OCI-LY7 (cell line): ENCODE data around the gene ITPKB. TPM values are rescaled to one million over a fixed set of nuclear protein-coding genes. Genes with fewer than 3 reads are reported as not detected.

Experiments used
- BruUV-seq: library from RNA; stranded (reverse); fragments of 400-500 nt; replicated peaks from 2 replicates; lab custom pipeline; 2021; lab: Mats Ljungman, UMichigan
- CTCF ChIA-PET: fragments of 300-600 bp; sonication (Branson Sonifier 250); formaldehyde crosslinking; loops from one replicate; lab custom pipeline; 2022; ENCODE audit warnings: antibody characterized with exemption; ENCODE audit not compliant: unreplicated experiment; lab: Charles Lee
- POLR2A ChIA-PET: fragments of 300-600 bp; sonication (Branson Sonifier 250); formaldehyde crosslinking; loops from one replicate; lab custom pipeline; 2022; ENCODE audit warnings: antibody characterized with exemption; lab: Charles Lee
- DNase-seq: peaks from one replicate; pipeline ENCODE4 v3.0.0-alpha.2; 2015; ENCODE audit warnings: low spot score
- H2AFZ ChIP-seq: fragments of 200-600 bp; sonication (generic), shearing (Covaris generic); 2 replicates; pipeline ENCODE4 v1.6.1; 2014; ENCODE audit warnings: mild to moderate bottlenecking, antibody characterized with exemption, low read length, moderate library complexity
- H3K27ac ChIP-seq: fragments of 200-600 bp; sonication (generic); 2 replicates; pipeline ENCODE4 v1.5.1; 2014; ENCODE audit warnings: mixed run types, low read depth, mild to moderate bottlenecking, moderate library complexity, low read length, inconsistent platforms; ENCODE audit not compliant: poor library complexity, severe bottlenecking
- H3K36me3 ChIP-seq: fragments of 200-600 bp; sonication (generic); 2 replicates; pipeline ENCODE4 v1.6.1; 2014; ENCODE audit warnings: mild to moderate bottlenecking, antibody characterized with exemption, low read length, moderate library complexity, mixed read lengths; ENCODE audit not compliant: insufficient read depth
- H3K4me1 ChIP-seq: fragments of 200-600 bp; sonication (generic); 2 replicates; pipeline ENCODE4 v1.5.1; 2014; ENCODE audit warnings: mild to moderate bottlenecking, low read length; ENCODE audit not compliant: insufficient read depth, poor library complexity, severe bottlenecking
- H3K4me2 ChIP-seq: fragments of 200-600 bp; sonication (generic); 2 replicates; pipeline ENCODE4 v1.6.1; 2014; ENCODE audit warnings: mild to moderate bottlenecking, low read length
- H3K4me3 ChIP-seq: fragments of 200-600 bp; sonication (generic); 2 replicates; pipeline ENCODE4 v1.5.1; 2014; ENCODE audit warnings: mild to moderate bottlenecking, low read depth, low read length; ENCODE audit not compliant: poor library complexity, severe bottlenecking
- H3K79me2 ChIP-seq: fragments of 200-600 bp; sonication (generic); 2 replicates; pipeline ENCODE4 v1.6.1; 2016; ENCODE audit warnings: low read depth, mild to moderate bottlenecking, low read length, moderate library complexity, mixed read lengths; ENCODE audit not compliant: insufficient read depth
- H3K9me2 ChIP-seq: fragments of 200-600 bp; sonication (generic); 2 replicates; pipeline ENCODE4 v1.6.1; 2016; ENCODE audit warnings: mild to moderate bottlenecking, low read length, mixed read lengths; ENCODE audit not compliant: insufficient read depth
- H3K9me3 ChIP-seq: fragments of 200-600 bp; sonication (generic); 2 replicates; pipeline ENCODE4 v1.6.1; 2014; ENCODE audit warnings: mild to moderate bottlenecking, mixed run types, low read length, mixed read lengths
- H4K20me1 ChIP-seq: fragments of 200-600 bp; sonication (generic); 2 replicates; pipeline ENCODE4 v1.6.1; 2014; ENCODE audit warnings: mild to moderate bottlenecking, antibody characterized with exemption, low read length, moderate library complexity, mixed read lengths; ENCODE audit not compliant: insufficient read depth
- CTCF ChIP-seq: fragments of 200-600 bp; sonication (generic); conservative IDR thresholded peaks from 2 replicates; pipeline ENCODE4 v1.5.1; 2014; ENCODE audit warnings: mild to moderate bottlenecking, antibody characterized with exemption, low read length, moderate library complexity, mixed read lengths
- EZH2phosphoT487 ChIP-seq: fragments of 200-600 bp; sonication (generic); IDR thresholded peaks from 2 replicates; pipeline ENCODE4 v1.6.1; 2018; ENCODE audit warnings: low read depth, borderline replicate concordance, mild to moderate bottlenecking, mixed run types, antibody characterized with exemption, low read length, moderate library complexity, mixed read lengths
- intact Hi-C: fragments of 100-400 bp; cut with micrococcal nuclease; formaldehyde crosslinking; loops from one replicate; pipeline ENCODE4 v1.10.0; 2022; ENCODE audit not compliant: unreplicated experiment
- total RNA-seq, 2 experiments: library from RNA; depleted of rRNA in 1 of 2; stranded (reverse); fragments of >200 nt in 1 of 2; shearing (Covaris generic) in 1 of 2; gene quantifications; 2 replicates each; pipeline ENCODE4 v1.2.3, GENCODE V29; 2014 to 2022

The ITPKB gene
- total RNA-seq, 2 experiments from 2014 or later = 20.5 to 33.3 TPM

- ChIA-PET CTCF (no interaction called here), POLR2A (no interaction called here)
- no peak for TF ChIP-seq EZH2phosphoT487
- no peak for TF ChIP-seq CTCF
- Histone ChIP-seq H4K20me1 (no peaks in the 10 kb centered on the region), H3K4me2 (no peak overlapping the region), H3K4me1 (no peaks in the 10 kb centered on the region), H3K27ac (no peak overlapping the region), H3K36me3 (no peaks in the 10 kb centered on the region), H2AFZ (no peak overlapping the region), H3K4me3 (no peak overlapping the region), H3K9me3 (no peaks in the 10 kb centered on the region), H3K79me2 (no peaks in the 10 kb centered on the region), H3K9me2 (no peaks in the 10 kb centered on the region)
- no peak for DNase-seq
- no TSS peak for BruUV-seq
- intact Hi-C loops = no loop called here
These were observed 149.9 kb downstream of the ITPKB start for GRCh38 chr1:226589008-226589733.

- no peak overlapping the region for H2AFZ ChIP-seq
These were observed 150.6 kb downstream of the ITPKB start for GRCh38 chr1:226588484-226588883.

More at GRCh38 chr1:226588484-226588883, 150.6 kb downstream of the ITPKB start:
- no TSS peak for BruUV-seq
- no peak overlapping the region for H3K4me3 ChIP-seq
- no peaks in the 10 kb centered on the region for H4K20me1 ChIP-seq
- TF ChIP-seq CTCF = no peak
- no peak for TF ChIP-seq EZH2phosphoT487
- H3K79me2 ChIP-seq = no peaks in the 10 kb centered on the region
- H3K9me2 ChIP-seq = no peaks in the 10 kb centered on the region
- no peak for DNase-seq
- POLR2A ChIA-PET = no interaction called here
- no peaks in the 10 kb centered on the region for H3K9me3 ChIP-seq
- no peaks in the 10 kb centered on the region for H3K4me1 ChIP-seq
- H3K36me3 ChIP-seq = no peaks in the 10 kb centered on the region
- CTCF ChIA-PET = no interaction called here
- H3K27ac ChIP-seq = no peak overlapping the region
- H3K4me2 ChIP-seq = no peak overlapping the region
- intact Hi-C loops = no loop called here
